Renal cortex interstitium (tissue), 11 donors: ENCODE measurements around the gene FLYWCH1. TPM values are rescaled to one million over a fixed set of nuclear protein-coding genes. Genes with fewer than 3 reads are reported as not detected.
"Not testable (repeated sequence)": the region's sequence is repeated elsewhere in the genome, so short reads cannot be mapped to it uniquely, and the experiment has no call there.

Experiments
- DNase-seq, 11 donors: peaks; one replicate each; pipeline ENCODE4 v3.0.0-alpha.2; 2013; ENCODE audit warnings: low read depth in 9 of 11, low spot score in 4 of 11; ENCODE audit errors: extremely low read depth in 1 of 11
- polyA plus RNA-seq, 3 donors: library from polyadenylated mRNA; unstranded; fragments of 120-200 nt; gene quantifications; one replicate each; pipeline ENCODE4 v1.2.1, GENCODE V29; 2013; ENCODE audit not compliant: insufficient read length in 3 of 3

The FLYWCH1 gene
- polyA plus RNA-seq, 3 donors, result 17.8 to 45.4 (median 31.1) TPM

DNA sequence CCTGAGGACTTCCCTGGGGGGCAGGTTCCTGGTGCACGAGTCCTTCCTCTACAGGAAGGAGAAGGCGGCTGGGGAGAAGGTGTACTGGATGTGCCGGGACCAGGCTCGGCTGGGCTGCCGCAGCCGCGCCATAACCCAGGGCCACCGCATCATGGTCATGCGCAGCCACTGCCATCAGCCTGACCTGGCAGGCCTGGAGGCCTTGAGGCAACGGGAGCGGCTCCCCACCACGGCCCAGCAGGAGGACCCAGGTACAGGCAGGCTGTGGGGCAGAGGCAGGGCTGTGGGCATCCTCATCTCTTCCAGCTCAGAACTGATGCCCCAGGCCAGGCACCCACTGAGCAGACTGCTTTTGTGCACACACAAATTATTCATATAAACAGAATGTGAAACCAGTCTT lies 26.5 kb downstream of the FLYWCH1 start:
- no peak for DNase-seq

DNA sequence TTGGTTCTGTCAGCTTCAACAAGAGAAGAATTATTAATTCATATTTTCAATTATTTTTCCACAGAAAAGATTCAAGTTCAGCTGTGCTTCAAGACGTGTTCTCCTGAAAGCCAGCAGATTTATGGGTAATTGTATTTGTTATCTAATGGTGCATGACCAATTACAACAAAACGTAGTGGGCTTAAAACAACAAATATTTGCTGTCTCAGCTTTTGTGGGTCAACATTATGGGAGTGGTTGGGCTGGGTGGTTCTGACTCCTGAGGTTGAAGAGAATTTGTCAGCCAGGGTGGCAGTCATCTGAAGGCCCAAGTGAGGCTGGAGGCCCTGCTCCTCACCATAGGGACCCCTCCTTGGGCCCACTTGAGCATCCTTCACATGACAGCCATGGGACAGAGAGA lies 28.2 kb downstream of the FLYWCH1 start:
- no peak for DNase-seq

DNA sequence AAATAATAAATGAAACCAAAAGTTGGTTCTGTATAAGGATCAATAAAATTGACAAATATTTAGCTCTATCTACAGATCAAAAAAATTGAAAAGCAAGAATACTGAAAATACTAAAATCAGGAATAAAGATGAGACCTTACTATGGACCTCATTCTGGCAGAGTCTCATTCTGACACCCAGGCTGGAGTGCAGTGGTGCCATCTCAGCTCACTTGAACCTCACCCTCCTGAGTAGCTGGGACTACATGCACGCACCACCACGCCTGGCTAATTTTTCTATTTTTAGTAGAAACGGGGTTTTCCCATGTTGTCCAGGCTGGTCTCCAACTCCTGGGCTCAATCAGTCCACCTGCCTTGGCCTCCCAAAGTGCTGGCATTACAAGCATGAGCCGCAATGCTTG lies 30.3 kb downstream of the FLYWCH1 start:
- no peak for DNase-seq

DNA sequence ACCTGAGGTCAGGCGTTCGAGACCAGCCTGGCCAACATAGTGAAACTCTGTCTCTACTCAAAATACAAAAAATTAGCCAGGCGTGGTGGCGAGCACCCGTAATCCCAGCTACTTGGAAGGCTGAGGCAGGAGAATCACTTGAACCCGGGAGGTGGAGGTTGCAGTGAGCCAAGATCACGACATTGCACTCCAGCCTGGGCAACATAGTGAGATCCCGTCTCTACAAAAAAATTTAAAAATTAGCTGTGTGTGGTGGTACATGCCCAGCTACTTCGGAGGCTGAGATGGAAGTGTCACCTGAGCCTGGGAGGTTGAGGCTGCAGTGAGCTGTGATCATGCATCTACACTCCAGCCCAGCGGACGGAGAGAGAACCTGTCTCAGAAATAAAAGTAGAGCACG lies 32.0 kb downstream of the FLYWCH1 start:
- not testable (repeated sequence) for DNase-seq

DNA sequence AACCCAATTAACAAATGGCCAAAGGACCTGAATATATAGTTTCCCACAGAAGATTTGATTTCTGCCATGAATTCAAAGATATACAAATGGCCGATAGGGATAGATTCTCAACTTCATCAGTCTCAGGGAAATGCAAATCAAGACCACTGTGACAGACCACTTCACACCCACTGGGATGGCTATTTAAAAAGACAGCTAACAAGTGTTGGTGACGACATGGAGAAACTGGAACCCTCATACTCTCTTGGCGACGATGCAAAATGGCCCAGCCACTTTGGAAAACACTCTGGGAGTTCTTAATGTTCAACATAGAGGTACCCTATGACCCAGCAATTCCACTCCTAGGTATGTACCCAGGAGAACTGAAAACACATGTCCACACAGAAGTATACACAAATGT lies 34.9 kb downstream of the FLYWCH1 start:
- DNase-seq, result no peak

DNA sequence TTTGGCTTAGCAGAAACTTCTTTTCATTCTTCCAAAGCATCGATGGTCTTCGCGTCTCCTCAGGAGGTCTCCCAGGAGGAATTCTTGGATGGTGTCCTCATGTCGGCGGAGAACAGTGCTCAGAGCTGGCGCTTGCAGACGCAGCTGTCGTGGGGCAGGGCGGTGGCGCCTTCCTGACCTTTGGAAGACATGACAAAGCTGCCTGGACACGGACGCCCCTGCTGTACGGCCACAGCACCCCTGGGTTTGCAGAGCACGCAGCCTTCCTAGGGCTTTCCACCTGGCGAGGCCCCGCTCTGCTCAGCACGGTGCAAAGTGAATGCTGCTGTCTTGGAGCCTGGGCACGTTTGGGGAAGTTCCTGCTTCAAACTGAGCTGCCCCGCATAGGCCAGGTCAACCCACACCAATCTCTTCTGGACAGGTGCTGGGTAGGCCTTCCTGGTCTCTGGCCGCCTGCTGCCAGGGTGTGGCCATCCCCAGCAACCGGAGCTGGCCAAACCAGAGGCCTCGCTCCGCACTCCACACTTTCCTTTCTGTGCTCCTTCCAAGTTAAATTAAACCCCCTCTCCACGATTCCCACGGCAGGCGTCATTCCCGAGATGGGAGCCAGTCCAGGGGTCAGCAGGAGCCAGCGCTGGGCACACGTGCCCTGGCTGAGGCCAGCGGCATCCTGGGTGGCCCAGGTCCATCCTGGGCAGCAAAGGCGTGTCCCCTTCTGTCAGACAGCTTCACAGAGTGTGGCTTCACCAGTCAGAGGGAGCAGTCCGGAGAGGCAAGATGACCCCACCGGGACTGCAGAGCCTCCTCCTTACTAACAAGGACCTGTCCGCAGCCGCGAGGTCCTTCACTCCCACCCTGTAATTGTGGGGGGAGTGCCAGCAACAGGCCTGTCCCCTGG lies 37.3 kb downstream of the FLYWCH1 start:
- DNase-seq, result no peak

DNA sequence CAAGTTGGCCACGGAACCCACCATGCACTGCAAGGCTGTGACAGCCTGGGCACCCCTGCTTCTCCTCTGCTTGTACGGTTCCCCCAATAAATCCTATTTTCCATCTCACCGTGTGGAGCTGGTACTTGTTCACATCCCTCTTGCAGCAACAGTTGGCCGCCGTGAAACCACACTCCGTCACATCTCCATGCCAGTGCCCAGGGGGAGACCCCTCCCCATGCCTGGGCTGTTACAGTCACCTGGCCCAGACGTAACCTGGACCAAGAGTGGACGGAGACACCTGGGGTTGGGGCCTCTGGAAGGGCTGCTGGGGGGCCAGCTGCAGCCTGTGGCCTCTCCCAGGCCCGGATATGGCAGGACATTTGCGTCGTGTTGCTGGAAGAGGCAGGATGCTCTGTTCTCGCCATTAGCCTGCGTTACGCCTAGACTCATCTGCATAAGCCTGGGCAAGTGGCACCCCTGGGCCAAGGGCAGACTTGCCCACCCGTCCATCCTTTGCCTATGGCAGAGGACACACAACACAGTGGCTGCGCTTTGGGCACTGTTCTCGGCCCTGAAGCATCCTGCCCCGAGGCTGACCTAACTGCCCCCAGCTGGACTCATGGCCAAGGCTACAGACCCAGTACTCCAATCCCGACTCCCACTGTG lies 38.1 kb downstream of the FLYWCH1 start:
- no peak for DNase-seq

DNA sequence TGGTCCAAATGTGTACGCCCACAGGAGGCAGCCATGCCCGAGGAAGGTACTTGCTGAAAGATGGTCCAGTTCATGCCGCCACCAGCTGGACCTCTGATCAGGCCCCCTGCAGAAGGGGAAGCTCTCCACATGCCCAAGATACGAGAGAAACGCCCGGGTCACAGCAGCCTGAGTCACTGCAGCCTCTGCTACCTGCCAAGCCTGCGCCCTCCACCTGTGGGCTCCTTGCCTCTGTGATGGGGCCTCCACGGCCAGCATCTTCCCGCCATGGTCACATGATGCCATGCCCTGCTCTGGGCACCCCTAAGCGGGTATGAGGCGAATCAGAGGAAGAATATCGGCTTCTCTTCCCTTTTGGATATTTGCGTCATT lies 38.6 kb downstream of the FLYWCH1 start:
- DNase-seq, result no peak

DNA sequence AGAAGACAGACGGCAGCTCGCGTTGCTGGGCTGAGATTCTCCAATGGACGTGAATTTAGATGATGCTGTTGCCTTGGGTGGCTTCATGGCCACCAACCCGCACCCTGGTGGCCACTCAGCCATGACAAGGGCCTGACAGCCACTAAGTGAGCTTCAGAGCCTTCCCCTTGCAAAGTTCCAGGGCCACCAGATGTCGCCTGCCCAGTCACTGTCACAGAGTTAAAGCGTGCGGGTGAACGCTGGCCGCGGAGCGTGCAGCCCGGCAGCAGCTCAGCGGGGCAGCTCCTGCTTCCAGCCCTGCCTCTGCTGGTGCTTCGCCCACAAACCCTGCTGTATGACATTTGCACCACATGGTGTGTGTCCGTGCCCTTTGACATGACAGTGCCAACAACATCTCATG lies 39.0 kb downstream of the FLYWCH1 start:
- no peak for DNase-seq

DNA sequence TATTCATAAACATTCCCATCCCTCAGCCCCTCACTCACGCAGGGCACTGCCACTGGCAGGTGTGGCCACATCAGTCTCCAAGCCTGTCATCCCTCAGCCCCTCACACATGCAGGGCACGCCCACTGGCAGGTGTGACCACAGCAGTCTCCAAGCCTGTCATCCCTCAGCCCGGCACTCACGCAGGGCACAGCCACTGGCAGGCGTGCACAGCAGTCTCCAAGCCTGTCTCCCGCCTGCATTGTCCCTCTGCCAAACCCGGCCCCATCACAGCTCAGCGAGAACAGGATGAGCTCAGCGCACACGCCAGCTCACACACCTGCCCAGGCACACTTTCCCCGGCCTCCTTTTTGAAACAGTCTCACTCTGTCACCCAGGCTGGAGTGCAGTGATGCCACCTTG lies 40.9 kb downstream of the FLYWCH1 start:
- no peak for DNase-seq

DNA sequence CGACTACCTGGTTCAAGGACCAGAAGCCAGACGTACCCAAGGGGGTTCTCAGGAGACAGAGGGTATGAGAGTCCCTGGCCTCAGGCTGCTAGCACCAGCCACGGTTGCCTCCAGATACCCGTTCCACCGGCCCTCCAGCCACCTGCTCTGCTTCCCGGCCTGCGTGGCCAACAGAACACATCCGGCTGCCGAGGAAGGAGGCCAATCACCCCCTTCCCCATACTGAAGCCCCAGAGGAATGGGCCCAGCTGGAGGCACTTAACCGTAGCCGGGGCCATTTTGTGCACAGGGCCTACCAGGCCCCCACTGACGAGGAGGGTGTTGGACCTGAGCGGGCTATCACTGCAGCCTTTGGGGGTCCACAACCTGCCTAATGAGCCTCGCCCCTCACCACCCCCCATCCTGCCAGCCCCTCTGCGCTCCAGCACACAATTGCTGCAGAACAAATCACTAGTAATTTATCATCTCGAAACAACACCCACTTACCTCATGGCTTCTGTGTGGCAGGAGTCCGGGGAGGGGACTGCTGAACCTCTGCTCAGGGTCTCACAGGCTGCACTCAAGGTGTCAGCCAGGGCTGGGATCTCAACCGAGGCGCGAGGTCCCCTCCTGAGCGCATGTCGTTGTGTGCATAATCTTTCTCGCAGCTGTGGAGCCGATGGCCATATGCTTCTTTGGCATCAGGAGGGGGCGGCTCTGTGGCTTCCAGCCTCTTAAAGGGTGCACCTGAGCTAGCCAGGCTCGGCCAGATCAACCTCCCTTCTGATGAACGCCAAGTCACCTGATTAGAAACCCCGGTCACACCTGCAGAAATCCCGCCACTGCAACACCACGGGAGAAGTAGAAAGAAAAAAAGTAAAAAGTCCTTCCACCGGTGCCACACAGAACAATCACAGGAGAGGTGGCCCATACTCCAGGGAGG lies 42.2 kb downstream of the FLYWCH1 start:
- no peak for DNase-seq

DNA sequence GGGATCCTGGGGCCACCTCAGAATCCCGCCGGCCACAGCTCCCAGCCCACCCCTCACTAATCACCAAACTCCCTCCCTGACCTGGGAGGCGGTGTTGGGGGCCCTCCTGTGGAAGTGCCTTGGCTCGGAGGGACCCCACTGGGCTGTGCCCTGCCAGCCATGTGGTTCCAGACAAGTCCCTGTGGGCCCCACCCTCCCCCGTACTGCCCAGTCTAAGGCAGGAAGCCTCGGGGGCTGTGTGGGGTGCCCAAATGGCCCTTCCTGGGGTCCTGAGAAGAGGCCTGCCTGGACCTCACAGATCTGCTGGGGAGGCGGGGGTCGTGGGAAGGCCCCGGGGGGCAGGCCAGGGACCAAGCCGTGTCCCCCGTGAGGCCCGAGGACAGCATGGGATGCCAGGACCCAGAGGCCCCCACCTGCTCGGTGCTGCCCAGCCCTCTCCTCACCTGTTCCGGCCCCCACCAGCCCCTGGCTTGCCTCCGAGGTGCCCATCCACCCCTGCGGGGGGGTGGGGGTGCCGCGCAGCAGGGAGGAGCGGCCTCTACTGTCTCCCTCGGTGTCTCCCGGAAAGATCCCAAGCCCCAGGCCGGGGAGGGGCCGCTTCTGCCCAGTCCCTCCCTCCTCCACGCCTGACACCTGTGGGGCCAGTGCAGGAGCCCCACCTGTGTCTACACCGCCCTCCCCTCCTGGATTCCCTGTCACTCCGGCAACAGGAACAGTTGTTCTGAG lies 43.1 kb downstream of the FLYWCH1 start:
- DNase-seq, result no peak

DNA sequence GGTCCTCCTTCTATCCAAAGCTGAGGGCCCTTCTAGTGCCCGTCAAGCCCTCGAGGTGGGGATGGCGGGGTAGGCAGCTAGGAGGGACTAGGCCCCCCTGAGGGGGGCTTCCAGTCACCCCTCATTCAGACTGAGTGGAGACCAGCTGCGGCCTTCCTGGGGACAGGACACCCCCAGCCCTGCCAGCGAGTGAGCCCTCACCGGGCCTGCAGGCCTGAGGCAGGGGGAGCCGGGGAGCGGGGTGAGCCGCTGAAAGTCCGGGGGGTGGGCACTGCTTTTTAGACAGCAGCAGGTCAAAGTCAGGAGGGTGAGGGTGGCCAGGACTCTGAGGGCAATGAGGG lies 43.7 kb downstream of the FLYWCH1 start:
- DNase-seq, result no peak

DNA sequence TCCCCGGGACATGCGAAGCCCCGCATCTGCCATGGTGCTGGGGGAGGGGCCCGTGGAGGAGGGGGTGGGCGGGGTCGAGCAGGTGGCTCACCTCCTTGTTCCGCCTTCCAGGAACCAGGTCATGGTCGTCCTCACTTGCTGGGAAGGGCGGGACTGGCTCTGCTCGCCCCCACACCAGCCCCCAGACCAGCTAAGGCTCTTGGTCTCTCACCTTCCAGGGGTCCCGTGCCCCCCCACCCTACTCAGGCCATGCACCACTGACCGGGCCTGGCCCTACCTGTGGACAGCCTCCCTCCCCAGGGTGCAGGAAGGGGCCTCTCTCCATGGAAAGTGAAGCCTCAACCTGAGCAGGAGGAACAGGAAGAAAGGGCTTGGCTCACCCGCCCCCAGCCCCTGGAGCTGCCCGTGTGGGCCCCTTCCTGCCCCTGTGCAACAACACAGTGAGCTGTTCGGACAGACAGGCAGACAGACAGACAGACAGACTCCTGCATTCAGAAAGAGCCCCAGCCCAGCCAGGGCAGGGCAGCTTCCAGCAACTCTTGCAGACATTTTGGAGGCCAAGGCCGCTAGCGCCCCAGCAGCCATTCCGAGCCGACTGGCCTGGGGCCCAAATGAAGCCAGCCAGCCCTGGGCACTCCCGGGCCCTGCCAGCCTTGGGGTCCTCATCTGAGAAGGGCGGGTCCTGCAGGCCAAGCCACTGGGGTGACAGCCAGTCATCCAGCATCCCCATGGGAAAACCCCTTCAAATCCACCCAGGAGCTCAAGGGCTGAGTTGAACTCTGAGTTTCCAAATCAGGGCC lies 44.2 kb downstream of the FLYWCH1 start:
- DNase-seq, result no peak

DNA sequence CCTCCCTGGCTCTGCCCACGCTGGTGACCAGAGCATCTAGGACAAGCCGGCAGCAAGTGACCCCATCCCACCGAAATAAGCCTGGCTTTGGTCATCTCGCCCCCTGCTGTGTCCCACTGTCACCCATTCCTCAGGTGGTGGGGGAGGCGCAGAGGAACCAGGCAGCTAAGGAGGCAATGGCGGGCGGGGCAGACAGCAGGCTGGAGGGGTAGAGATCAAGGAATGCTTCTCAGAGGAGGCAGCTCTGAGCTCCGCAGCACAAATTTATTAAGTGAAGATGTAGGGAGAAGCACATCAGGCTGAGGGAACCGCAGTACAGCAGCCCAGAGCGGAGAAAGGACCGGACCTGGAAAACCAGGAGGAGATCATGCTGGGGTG lies 44.8 kb downstream of the FLYWCH1 start:
- DNase-seq, result no peak

DNA sequence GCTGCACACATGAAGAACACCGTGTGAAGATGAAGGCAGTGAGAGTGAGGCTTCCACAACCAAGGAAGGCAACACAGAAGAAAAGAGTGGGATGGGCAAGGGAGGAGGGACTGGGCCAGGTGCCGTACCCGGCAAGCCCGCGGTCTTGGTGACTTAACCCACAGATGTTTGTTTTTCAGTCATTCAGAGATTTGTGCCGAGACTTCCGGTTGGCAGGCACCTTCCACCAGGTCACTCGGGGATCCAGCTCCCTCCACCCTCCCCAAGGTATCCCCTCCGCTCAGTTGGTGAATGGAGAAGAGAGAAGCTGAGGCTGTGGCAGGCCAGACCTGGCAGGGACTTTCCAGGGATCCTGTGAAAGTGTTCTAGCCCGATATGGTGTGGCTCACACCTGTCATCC lies 47.5 kb downstream of the FLYWCH1 start:
- no peak for DNase-seq

DNA sequence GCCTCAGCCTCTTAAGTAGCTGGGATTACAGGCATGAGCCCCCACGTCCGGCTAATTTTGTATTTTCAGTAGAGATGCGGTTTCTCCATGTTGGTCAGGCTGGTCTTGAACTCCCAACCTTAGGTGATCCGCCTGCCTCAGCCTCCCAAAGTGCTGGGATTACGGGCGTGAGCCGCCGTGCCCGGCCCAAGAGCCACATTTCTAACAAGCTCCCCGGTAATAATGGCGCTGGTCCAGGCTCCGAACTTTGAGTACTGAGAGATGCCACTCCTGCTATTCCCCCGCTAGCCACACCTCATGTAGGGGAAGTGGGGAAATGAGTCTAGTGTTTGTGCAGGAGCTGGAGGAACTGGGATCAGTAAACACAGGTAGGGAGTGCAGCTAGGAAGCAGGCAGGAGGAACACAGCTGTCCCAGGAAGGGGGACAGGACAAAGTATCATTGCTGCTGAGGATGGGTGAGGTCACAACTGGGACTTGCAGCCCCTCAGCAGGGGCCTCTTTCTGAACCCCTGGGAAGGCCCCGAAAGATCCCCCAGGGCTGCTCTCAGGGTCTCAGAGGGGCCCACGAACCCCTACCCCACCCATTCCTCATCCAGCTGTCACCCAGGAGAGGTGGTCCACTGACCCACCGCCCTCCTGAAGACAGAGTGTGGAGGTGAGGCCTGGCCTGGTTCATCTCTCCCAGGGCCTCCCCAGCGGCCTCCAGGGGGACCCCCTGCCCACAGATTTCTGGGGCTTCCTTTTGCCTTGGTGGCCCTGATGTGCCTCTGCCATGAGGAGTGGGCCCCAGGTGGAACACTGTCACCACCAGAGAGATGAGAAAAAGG lies 48.7 kb downstream of the FLYWCH1 start:
- no peak for DNase-seq
